GM18907 (cell line): ENCODE measurements around the gene ZNF296.
"Not testable (repeated sequence)": the region's sequence is repeated elsewhere in the genome, so short reads cannot be mapped to it uniquely, and the experiment has no call there.

Experiments used
- ATAC-seq: cut with Tn5 transposase; IDR thresholded peaks from one replicate; pipeline ENCODE4 v1.9.1; 2021; ENCODE audit warnings: mild to moderate bottlenecking, moderate library complexity; ENCODE audit not compliant: unreplicated experiment

ZNF296 gene

GRCh38 chr19:45076029-45076850, at the start of gene ZNF296:
Gene ZNF296 (minus strand): TSS chr19:45076478. CDS start chr19:45076373, 105 bp downstream.
- ATAC-seq, result peak; percentile 48

GRCh38 chr19:45125360-45125759, 49.1 kb upstream of the ZNF296 start:
- no peak for ATAC-seq

GRCh38 chr19:45124021-45124420, 47.7 kb upstream of the ZNF296 start:
- no peak for ATAC-seq

GRCh38 chr19:45123440-45123850, 47.2 kb upstream of the ZNF296 start:
- no peak for ATAC-seq

GRCh38 chr19:45122832-45123231, 46.6 kb upstream of the ZNF296 start:
- no peak for ATAC-seq

- no peak for ATAC-seq
Measured at GRCh38 chr19:45121827-45122345, 45.6 kb upstream of the ZNF296 start.

GRCh38 chr19:45119582-45119981, 43.3 kb upstream of the ZNF296 start:
- no peak for ATAC-seq

- ATAC-seq, result peak; percentile 42
Measured at GRCh38 chr19:45118591-45119355, 42.5 kb upstream of the ZNF296 start.

- no peak for ATAC-seq
Measured at GRCh38 chr19:45118106-45118505, 41.8 kb upstream of the ZNF296 start.

- ATAC-seq, result no peak
Measured at GRCh38 chr19:45117671-45118070, 41.4 kb upstream of the ZNF296 start.

- no peak for ATAC-seq
Measured at GRCh38 chr19:45117167-45117594, 40.9 kb upstream of the ZNF296 start.

- ATAC-seq, result no peak
Measured at GRCh38 chr19:45115809-45116615, 39.7 kb upstream of the ZNF296 start.

- no peak for ATAC-seq
Measured at GRCh38 chr19:45114116-45114515, 37.8 kb upstream of the ZNF296 start.

- no peak for ATAC-seq
Measured at GRCh38 chr19:45113628-45114027, 37.4 kb upstream of the ZNF296 start.

- no peak for ATAC-seq
Measured at GRCh38 chr19:45112111-45112827, 36.0 kb upstream of the ZNF296 start.

- no peak for ATAC-seq
Measured at GRCh38 chr19:45110851-45111266, 34.6 kb upstream of the ZNF296 start.

- no peak for ATAC-seq
Measured at GRCh38 chr19:45107621-45108150, 31.4 kb upstream of the ZNF296 start.

- not testable (repeated sequence) for ATAC-seq
Measured at GRCh38 chr19:45106363-45106762, 30.1 kb upstream of the ZNF296 start.

- ATAC-seq, result no peak
Measured at GRCh38 chr19:45104658-45105349, 28.5 kb upstream of the ZNF296 start.
